Stimulated activated CD8-positive, alpha-beta memory T cell treated with anti-CD3 and anti-CD28 coated beads, Interleukin-7, amount 100 ng/mL, for 48 hours (primary cell): ENCODE measurements around the gene AFDN.
"Not testable (repeated sequence)": the region's sequence is repeated elsewhere in the genome, so short reads cannot be mapped to it uniquely, and the experiment has no call there.

Experiments
- DNase-seq, 2 donors: peaks; one replicate each; pipeline ENCODE4 v3.0.0-alpha.2; 2020; ENCODE audit warnings: low read depth in 1 of 2; ENCODE audit errors: extremely low read depth in 1 of 2

Gene AFDN

GRCh38 chr6:167990016-167990945 lies 163.6 kb downstream of the AFDN start:
- DNase-seq = no peak

GRCh38 chr6:167993169-167993568 lies 166.5 kb downstream of the AFDN start:
- DNase-seq = no peak

- no peak for DNase-seq
Measured at GRCh38 chr6:167993831-167994230, 167.1 kb downstream of the AFDN start.

GRCh38 chr6:167995302-167995701 lies 168.6 kb downstream of the AFDN start:
- no peak for DNase-seq

GRCh38 chr6:167995731-167996151 lies 169.0 kb downstream of the AFDN start:
- no peak for DNase-seq

GRCh38 chr6:167996424-167997199 lies 169.9 kb downstream of the AFDN start:
- DNase-seq = no peak

GRCh38 chr6:167997642-167998041 lies 170.9 kb downstream of the AFDN start, which contains the start of gene KIF25:
Gene KIF25, plus strand, starts transcription at chr6:167997671. Its CDS starts 31,915 bp downstream, at chr6:168029586.
- no peak for DNase-seq

- no peak for DNase-seq
Measured at GRCh38 chr6:167998215-167998614, 171.5 kb downstream of the AFDN start.

GRCh38 chr6:168000198-168001028 lies 173.7 kb downstream of the AFDN start:
- no peak for DNase-seq

GRCh38 chr6:168001029-168001332 lies 174.3 kb downstream of the AFDN start:
- DNase-seq = no peak

- not testable (repeated sequence) for DNase-seq
Measured at GRCh38 chr6:168001514-168001913, 174.8 kb downstream of the AFDN start.

- no peak for DNase-seq
Measured at GRCh38 chr6:168002804-168003203, 176.1 kb downstream of the AFDN start.

- DNase-seq = no peak
Measured at GRCh38 chr6:168004023-168004422, 177.3 kb downstream of the AFDN start.

GRCh38 chr6:168004945-168005344 lies 178.2 kb downstream of the AFDN start:
- no peak for DNase-seq

GRCh38 chr6:168005796-168006195 lies 179.1 kb downstream of the AFDN start:
- DNase-seq = no peak

- no peak for DNase-seq
Measured at GRCh38 chr6:168007592-168008338, 181.1 kb downstream of the AFDN start.

GRCh38 chr6:168009331-168009730 lies 182.6 kb downstream of the AFDN start:
- DNase-seq = no peak

- no peak for DNase-seq
Measured at GRCh38 chr6:168011291-168011690, 184.6 kb downstream of the AFDN start.

- DNase-seq = no peak
Measured at GRCh38 chr6:168012431-168013249, 185.9 kb downstream of the AFDN start.
